ENCODE measurements around the gene TIMP1.

TIMP1 gene

GRCh38 chrX:47573341-47574075, 8.7 kb upstream of the TIMP1 start:
- DNase-seq (ENCODE audit: low spot score): no peak

DNA sequence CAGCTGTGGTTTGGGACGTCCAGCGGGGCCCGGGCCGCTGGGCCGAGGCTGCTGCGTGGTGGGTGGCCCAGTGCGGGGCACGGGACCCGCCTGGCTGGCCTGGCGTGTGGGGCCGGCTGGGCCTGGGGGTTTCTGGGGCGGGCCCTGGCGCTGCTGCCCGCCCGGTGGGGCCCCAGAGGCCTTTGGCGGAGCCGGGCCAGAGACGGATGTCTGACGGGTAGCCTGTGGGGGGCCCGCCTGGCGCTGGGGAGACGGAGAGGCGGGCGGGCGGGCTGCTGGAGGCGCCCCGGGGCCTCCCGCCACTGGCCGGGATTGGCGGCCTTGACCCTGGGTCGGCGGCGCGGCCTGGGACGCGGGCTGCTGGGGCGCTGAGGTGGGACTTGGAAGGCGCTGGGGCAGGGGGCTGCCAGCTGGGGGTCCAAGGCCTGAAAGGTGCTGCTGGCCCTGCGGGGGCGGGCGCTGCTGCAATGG, 8.1 kb upstream of the TIMP1 start:
- DNase-seq (ENCODE audit: low spot score): no peak

DNA sequence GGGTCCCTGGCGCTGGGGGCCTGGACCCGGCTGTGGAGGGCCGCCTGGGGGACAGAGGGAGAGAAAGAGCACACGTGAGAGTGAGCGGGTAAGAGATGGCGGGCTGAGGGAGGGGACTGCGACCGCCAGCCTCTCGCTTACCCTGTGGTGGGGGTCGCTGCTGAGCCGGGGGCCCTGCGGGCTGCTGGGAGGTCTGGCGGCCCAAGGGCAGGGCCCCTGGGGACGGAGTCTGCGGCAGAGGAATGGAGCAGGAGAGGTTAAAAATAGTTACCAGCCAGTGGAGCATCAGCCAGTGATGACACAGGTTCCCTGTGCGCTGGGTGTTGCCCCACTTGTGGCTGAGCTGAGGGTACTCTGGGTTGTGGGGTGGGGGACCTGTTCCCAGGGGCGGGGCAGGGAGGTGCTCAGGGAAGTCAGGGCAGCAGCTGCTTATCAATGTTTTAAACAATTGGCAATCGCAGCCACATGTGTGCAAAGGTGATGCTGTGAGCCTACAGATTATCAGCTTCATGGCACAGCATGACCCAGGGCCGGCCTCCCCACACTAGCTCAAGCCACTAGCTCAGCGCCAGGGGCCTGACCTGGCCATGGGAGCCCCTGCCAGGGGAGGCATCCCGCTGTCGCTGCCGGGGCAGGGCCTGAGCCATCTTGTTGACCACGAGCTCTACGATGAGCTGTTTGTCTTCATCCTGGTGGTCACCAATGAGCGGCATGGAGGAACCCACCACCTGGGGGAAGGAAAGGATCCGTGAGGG, 7.5 kb upstream of the TIMP1 start:
- DNase-seq (ENCODE audit: low spot score): no peak

GRCh38 chrX:47576021-47576898, 6.0 kb upstream of the TIMP1 start:
- no peak for DNase-seq (ENCODE audit: low spot score)

GRCh38 chrX:47577424-47577823, 4.8 kb upstream of the TIMP1 start:
- no peak for DNase-seq (ENCODE audit: low spot score)

DNA sequence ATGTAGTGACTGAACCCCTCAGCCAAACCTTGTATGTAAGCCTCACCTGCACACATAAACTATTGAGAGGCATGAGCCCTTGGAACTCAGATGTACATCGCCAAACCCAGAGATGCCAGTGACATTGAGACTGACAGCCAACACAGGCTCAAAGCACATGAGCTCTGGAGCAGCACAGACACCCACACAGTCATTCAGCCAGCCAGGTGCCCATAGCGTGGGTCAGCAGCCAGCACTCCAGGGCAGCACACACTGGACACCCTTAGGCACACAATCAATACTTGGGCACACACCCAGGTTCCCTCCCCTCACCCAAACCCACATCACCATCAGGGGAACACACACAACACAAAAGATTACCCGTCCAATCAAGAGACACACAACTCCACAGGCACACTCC, 4.3 kb upstream of the TIMP1 start:
- no peak for DNase-seq (ENCODE audit: low spot score)

GRCh38 chrX:47578692-47579091, 3.5 kb upstream of the TIMP1 start:
- DNase-seq (ENCODE audit: low spot score): no peak

DNA sequence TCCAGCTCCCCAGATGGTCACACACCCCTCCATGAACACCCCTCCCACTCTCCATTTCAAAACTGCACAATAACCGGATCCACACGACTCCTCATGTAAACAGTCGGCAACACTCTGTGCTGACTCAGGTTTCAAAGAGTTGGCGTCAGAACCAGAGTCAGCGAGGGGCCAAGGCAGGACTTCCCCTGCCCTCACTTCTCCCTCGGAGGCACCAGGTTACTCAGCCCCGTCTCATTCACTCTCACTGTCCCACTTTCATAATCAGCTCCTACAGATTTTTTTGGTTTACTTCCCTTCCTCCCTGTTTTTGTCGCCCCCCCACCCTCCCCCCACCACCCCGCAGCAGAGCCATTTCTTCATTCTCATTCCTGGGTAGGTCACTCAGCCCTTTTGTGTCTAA, 2.7 kb upstream of the TIMP1 start:
- DNase-seq (ENCODE audit: low spot score): no peak

DNA sequence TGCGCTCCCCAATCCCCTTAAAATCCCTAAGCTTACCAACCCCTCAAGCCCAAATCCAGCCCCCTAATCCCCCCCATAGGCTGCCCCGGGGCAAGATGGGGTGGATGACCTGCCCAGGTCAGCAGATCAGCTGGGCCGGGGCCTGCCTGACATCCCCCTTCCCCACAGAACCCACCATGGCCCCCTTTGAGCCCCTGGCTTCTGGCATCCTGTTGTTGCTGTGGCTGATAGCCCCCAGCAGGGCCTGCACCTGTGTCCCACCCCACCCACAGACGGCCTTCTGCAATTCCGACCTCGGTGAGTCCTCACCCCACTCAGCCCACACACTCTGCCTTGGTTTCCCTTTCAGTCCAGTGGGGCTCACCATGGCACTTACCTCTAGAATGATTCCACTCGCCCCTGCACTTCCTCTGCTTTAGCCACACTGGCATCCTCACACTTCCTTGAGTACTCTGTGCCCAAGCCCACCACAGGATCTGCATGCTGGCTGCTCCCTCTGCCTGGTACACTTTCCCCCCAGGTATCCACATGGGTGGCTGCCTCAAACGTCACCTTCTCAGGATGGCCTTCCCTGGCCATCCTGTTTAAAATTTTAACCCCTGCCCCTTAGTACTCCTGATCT, 1.1 kb downstream of the TIMP1 start:
- DNase-seq (ENCODE audit: low spot score): no peak

DNA sequence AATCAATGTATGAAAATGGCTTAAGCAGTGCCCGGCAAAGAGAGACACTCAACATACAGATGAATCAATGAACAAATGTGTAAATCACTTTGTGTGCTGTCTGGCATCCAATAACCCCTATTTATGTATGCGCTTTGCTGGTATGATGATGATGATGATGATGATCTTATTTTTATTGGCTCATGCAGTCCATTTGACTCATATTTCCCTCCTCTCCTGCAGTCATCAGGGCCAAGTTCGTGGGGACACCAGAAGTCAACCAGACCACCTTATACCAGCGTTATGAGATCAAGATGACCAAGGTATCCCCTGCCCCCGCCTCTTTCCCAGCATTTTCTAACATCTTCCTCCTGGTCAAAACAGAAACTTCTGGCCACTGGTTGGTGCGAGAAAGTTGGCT, 2.5 kb downstream of the TIMP1 start:
- DNase-seq (ENCODE audit: low spot score): no peak

DNA sequence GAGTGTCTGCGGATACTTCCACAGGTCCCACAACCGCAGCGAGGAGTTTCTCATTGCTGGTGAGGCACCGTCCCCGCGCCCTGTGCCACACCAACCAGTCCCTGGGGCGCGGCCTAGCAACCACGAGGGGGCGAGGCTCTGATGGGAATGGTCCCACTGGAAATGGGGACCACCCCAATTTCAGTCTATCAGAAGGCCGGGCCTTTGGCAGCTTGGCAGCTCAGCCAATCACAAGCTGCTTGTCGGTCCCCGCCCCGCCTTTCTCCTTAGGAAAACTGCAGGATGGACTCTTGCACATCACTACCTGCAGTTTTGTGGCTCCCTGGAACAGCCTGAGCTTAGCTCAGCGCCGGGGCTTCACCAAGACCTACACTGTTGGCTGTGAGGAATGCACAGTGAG, 3.0 kb downstream of the TIMP1 start:
- DNase-seq (ENCODE audit: low spot score): no peak

- no peak for DNase-seq (ENCODE audit: low spot score)
Measured at GRCh38 chrX:47586043-47586787, 4.0 kb downstream of the TIMP1 start.

DNA sequence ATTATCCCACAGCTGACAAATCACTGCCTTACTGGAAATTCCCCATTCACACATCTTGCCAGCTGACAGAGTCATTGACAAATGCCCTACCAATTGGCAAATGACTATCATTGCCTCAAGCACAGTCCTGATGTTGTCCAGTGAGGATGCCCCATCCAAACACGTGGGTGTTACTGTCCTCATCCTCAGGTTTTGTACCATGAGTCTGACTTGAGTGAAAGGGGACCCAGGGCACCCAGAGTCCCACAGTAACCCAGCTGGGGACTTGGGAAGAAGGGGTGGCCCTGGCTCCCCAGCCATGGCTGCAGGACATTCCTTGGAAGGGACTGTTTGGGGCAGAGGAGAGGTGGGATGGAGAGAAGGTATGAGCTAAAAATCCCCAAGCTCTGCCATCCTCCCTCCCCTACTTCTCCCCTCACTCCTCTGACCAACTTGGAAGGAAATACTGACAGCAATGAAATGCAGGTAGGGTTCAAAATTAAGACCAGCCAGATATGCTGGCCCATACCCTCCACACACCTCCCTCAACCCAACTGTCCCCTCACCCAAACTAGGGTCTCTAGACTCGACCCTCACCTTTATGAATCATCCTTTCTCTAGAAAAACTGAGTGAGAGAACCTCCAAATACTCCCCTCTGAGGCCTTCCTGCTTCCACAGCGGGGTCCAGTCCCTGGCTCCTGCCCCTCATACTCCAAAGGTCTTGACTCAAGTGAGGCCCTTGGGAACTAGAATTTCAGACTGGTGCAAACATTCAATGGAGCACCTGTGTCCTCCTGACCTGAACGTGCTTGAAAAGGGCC, 5.1 kb downstream of the TIMP1 start:
- DNase-seq (ENCODE audit: low spot score): no peak

GRCh38 chrX:47587906-47588735, 5.9 kb downstream of the TIMP1 start:
- no peak for DNase-seq (ENCODE audit: low spot score)

DNA sequence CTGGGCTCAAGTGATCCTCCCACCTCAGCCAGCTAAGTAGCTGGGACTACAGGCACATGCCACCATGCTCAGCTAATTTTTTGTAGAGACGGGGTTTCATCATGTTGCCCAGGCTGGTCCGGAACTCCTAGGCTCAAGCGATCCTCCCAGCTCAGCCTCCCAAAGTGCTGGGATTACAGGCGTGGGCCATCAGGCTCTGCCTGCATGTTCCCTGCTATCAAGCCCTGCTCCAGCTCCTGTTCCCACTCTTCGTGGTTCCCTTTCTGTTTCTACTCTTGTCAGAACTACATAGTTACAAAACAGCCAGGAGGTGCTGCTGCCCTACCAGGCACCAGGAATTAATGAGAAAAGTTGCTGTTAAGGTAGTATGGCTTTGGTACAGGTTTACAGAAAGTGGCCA, 8.7 kb downstream of the TIMP1 start:
- no peak for DNase-seq (ENCODE audit: low spot score)

GRCh38 chrX:47593522-47593921, 11.3 kb downstream of the TIMP1 start:
- no peak for DNase-seq (ENCODE audit: low spot score)

DNA sequence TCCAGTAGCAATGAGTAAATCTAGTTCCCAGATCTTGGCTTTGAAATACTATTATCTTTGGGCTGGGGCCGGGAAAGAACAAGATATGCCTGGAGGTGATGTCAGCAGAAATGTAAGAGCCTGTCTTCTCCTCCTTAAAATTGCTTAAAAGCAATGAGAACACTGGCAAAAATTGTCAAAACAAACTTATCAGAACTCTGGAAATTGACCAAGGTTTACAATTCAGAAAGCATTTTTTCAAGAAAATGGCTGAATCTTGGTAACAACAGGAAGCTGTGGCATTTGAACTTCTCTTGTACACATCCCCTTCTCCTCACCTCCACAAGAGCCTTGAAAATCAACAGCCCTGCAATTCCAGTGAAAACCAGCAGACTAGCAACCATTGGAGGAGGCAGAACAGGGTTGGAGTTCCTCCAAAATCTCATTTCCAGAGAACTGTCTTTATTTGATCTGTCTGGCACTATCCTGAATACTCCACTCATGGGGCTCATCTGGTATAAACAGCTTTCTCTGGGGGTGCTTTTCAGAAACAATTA, 13.5 kb downstream of the TIMP1 start:
- no peak for DNase-seq (ENCODE audit: low spot score)

DNA sequence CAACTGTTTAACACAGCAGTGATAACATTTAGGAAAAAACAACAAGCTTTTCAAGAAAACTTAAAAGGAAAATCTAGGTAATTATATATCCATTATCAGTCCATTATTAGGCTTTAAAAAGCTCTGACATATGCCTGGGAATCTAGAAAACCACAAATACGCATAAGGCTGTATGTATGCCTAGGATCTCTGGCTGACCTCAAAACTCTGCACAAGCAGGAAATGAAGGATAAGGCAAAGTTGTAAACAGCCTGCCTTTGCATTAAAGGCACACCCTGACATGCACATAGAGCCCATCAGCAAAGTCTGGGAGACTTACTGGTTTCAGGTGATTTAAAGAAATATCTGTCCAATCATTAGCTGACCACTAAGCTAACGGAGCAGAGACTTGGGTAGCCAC, 14.0 kb downstream of the TIMP1 start:
- no peak for DNase-seq (ENCODE audit: low spot score)

DNA sequence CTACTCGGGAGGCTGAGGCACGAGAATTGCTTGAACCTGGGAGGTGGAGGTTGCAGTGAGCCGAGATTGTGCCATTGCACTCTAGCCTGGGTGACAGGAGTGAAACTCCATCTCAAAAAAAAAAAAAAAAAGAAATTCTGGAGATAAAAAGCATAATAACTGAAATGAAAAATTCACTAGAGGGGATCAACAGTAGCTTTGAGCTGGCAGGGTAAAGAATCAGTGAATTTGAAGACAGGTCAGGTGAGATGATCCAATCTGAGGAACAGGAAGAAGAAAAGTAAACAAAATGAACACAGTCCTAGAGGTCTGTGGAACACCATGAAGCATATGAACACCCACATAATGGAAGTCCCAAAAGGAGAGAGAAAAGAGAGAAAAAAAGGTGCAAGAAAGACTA, 15.0 kb downstream of the TIMP1 start:
- no peak for DNase-seq (ENCODE audit: low spot score)
